Superior temporal gyrus (tissue), 1 donor: ENCODE results near the gene HSDL2.
"Not testable (repeated sequence)": the region's sequence is repeated elsewhere in the genome, so short reads cannot be mapped to it uniquely, and the experiment has no call there.

Experiments
- DNase-seq: peaks from one replicate; pipeline ENCODE4 v3.0.0-alpha.2; 2016; ENCODE audit errors: extremely low spot score

HSDL2 gene

DNA sequence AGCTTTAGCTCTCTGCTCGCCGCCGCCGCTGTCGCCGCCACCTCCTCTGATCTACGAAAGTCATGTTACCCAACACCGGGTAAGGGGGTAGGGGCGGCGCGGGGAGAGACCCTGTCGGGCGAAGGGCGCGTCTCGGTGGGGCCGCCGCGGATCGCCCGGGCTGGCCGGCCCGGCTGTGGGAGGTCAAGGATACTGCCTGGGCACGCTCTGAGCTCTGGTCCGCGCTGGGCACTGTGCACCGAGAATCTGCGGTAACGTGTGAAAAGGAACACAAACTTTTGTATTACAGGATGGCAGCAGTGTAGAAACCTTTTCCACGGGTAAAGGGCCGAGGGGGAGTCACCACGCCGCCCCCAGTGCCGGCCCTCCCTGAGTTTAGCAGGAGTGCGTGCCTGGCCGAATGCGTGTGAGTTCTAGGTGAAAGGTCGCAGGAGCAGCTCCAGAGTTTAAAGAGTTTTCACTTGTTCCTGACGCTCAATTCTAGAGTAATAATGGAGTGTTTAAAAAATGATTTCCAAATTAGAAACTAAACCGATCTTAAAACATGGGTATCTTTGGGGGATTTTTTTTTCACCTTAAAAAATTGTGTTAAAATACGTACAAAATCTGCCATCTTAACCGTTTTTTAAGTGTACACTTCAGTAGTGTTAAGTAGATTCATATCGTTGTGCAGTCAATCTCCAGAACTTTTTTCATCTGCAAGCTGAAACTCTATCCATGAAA is at the start of gene HSDL2:
TSS of gene HSDL2 (plus strand) at position 7 of the 723 bp plus-strand sequence. CDS start at position 63, 56 bp downstream.
- no peak for DNase-seq

DNA sequence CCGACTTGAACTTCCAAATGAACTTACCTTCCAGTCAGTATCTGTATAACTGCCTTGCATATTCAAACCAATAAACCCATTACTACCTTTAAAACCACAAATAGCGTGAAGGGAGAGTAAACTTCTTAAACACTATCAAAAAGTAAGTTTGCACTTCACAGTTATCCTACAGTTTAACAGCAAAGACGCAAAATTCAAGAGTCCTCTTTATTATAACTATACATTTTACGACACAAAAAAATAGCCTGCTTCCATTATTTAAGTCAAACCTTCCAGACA is 48.3 kb upstream of the HSDL2 start:
- DNase-seq = peak; percentile 53

- DNase-seq = peak; percentile 47
Measured at GRCh38 chr9:112332214-112332613, 47.7 kb upstream of the HSDL2 start.

DNA sequence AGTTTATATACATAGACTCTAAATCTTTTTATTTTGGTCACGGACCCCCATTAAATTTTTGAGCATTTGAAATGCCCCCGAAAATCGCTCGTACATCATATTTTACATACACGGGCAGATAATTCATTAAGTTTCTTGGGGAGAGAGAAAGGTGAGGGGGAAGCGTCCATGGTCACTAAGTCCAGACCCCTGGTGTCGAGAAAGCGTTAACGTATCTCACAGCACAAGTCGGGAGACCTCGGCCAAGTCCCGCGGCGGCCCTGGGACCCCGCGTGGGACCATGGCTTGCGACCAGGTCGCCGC is 47.3 kb upstream of the HSDL2 start:
- DNase-seq = no peak

DNA sequence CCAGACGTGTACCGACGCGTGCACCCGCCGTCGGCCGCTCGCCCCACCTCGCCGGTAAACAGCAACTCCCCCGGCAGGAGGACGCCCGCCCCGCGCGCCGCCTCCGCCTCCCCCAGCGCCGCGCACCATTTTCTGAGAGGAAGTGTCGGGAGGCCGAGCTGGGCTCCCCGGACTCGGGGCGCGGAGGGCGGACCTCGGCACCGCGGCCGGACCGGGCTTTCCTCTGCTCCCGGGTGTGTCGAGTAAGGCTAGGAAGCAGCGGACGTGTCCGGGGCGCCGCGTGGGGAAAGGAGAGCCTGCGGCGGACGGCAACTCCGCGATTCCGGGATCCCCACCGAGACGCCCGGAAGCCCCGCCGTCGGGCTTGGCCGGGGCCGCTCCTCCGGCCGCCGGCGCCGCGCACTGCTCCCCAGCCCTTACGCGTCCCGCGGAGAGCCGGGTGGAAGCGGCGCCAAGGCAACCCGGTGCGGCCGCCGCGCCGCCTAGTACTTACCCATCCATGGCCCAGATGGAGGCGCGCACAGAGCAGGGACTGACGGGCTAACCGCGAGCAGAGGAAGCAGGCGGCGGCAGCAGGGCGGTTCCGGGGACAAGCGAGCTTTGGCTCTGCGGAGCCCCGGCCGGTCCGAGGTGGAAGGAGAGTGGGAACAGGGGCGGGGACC is 46.8 kb upstream of the HSDL2 start, which contains the start of gene PTBP3:
TSS of gene PTBP3 (minus strand) at position 643 of the 662 bp plus-strand sequence. CDS start 35,754 bp downstream, outside the sequence.
- no peak for DNase-seq

GRCh38 chr9:112333639-112334431 is 46.1 kb upstream of the HSDL2 start:
- peak; percentile 89 for DNase-seq

GRCh38 chr9:112334432-112334841 is 45.5 kb upstream of the HSDL2 start:
- DNase-seq = no peak

- no peak for DNase-seq
Measured at GRCh38 chr9:112337547-112337946, 42.4 kb upstream of the HSDL2 start.

- no peak for DNase-seq
Measured at GRCh38 chr9:112338561-112338960, 41.3 kb upstream of the HSDL2 start.

GRCh38 chr9:112339886-112340285 is 40.0 kb upstream of the HSDL2 start:
- no peak for DNase-seq

DNA sequence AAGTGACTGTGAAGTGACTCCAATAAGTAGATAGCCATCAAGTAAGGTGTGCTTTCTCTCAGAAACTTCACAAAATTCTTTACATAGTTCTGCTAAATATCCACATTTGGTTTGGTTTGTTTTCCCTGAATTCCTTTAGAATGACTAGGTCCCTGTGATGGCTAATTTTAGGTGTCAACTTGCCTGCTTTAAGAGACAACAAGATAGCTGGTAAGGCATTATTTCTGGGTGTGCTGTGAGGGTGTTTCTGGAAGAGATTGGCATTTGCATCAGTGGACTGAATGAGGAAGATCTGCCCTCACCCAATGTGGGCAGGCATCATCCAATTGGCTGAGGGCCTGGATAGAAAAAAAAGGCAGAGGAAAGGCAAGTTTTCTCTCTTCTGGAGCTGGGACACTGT is 38.2 kb upstream of the HSDL2 start:
- no peak for DNase-seq

DNA sequence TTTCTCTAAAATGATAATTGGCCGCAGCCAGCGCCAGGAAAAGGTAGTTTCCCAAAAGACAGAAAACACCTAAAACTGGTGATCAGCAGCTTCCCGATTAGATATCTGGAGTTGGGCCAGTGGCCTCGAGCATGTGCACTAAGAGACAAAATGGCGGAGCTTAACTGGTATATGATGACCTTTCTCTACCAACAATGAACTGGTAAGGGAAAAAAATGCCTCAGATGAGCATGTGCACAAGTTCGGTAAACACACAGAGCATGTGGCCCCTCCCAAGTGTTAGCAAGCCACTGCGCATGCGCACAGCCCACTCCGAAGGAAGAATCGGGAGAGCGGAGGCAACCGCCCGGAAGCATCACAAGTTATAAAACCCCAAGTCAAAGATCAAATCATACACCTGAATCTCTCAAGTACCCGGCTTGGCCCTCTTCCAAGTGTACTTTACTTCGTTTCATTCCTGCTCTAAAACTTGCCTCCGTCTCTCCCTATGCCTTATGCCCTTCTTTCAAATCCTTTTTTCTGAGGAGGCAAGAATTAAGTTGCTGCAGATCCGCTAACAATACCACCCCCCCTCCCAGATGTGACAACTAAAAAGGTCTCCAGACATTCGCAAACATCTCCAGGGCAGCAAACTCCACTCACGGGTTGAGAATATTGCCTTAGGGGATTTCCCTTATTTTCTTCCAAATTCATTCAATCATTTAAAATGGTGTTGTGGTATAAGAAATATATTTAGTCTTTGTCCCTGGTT is 31.5 kb upstream of the HSDL2 start:
- peak; percentile 88 for DNase-seq

DNA sequence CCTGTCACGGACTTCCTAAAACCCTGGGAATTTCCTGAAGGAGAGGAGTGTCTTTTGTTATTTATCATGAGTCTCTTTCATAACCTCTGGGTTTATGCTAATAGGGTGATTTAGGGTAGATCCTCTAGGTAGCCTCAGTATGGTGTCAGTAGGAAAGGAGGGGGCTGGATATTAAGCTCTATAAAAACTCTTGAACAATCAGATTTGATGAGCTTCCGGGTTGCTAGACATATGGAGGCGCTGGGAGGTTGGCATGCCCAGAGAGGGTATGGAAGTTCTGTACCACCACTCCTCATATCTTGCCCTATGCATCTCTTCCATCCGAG is 30.9 kb upstream of the HSDL2 start:
- no peak for DNase-seq

- no peak for DNase-seq
Measured at GRCh38 chr9:112351184-112351583, 28.7 kb upstream of the HSDL2 start.

GRCh38 chr9:112352209-112352608 is 27.7 kb upstream of the HSDL2 start:
- no peak for DNase-seq

DNA sequence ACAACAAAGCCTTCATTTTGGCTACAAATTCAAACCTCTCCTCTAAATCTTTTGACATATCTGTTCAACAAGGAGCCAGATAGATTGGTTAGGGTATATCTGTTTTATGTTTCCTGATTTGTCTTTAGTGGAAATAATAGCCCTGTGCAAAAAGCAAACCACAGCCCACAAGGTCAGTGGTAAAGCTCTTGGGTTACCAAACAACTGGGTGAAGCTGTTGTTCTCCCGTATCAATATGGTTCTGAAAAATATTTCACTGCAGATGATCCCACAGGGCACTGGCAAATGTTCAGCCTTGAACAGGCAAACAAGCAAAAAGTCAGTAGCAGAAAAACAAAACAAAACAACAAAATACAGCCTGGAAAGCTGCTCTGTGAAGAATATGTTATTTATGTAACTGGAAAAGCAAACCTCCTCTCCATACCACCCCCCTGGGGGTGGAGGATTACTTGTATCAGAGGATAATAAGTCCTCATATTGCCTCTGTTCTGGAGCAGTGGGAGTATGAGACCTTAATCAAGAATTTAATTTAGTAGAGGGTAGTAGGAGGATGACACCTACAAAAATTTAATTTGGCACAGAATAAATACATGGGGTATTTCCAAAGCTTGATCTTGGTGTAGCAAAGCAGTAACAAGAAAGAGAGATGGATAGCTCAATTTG is 25.7 kb upstream of the HSDL2 start:
- no peak for DNase-seq

DNA sequence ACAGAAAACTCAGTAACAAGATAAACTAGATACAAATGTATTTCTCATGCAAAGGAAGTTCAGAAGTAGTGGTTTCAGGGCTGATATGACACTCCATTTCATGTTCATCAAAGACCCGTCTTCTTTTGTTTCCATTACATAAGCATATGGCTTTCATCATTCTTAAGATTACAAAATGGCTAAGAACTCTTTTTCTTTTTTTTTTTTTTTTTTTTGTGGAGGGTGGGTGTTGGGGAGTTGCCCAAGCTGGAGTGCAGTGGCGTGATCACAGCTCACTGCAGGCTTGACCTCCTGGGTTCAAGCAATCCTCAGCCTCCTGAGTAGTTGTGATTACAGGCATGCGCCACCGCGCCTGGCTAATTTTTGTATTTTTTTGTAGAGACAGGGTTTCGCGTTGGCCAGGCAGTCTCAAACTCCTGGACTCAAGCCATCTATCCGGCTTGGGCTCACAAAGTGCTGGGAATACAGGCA is 24.4 kb upstream of the HSDL2 start:
- DNase-seq = no peak

GRCh38 chr9:112360047-112360804 is 19.7 kb upstream of the HSDL2 start:
- DNase-seq = no peak

- DNase-seq = peak; percentile 84
Measured at GRCh38 chr9:112361601-112362000, 18.3 kb upstream of the HSDL2 start.

DNA sequence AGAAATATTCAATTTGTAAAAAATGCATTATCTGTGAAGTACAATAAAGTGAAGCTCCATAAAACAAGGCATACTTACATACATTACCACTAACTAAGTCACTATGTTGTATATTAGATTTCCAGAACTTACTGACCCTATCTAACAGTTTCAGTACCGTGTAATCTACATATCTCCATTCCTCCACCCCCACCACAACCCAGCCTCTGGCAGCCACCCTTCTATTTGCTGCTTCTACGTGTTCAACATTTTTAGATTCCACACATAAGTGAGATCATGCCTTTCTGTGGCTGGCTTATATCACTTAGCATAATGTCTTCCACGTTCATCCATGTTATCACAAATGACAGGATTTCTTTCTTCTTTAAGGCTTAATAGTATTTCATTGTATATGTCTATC is 15.1 kb upstream of the HSDL2 start:
- DNase-seq = no peak

DNA sequence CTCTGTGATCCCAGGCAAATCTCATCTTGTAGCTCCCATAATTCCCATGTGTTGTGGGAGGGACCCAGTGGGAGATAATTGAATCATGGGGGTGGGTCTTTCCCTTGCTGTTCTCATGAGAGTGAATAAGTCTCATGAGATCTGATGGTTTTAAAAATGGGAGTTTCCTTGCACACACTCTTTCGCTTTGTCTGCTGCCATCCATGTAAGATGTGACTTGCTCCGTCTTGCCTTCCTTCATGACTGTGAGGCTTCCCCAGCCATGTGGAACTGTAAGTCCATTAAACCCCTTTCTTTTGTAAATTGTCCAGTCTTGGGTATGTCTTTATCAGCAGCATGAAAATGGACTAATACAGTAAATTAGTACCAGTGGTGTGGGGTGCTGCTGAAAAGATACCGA is 14.7 kb upstream of the HSDL2 start:
- DNase-seq = not testable (repeated sequence)
